ENCODE data around the gene ADPRHL1.
"Not testable (repeated sequence)": the region's sequence is repeated elsewhere in the genome, so short reads cannot be mapped to it uniquely, and the experiment has no call there.

Gene ADPRHL1

DNA sequence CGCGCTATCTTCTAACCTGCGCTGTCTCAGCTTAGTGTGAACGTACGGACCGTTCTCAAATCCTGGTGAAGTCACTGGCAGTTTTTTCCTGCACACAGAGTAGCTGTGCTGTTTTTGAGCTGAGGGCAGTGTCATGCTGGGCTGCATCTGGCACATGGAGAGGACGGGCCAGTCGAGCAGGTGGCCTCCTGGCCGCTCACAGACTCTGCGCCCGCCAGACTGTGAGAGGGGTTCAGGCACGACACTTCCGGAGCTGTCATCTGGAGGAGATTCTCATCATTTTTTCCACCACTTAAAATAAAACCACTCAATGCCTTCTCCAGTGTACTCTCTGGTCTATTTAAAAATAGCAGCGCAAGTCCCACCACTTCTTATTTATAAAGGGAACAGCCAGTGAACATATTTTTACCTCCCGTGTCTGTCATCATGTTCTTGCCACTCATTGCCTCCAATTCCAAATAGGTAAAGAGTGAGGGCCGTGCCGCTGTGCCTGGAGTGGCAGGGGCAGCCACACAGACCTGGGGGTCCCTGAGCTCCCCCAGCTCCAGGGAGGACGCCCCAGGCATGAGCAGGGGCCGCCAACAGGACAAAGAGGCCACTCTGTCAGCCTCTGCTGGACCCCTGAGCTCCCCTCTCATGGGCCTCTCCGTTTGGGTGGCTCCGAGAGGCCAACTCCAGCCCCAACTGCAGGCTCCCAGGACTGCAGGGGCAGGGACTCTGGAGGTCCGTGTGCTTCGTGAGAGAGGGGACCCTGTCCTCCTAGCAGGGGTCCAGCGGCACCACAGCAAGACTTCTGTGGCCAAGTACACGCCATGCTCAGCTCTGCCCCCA, 52.5 kb downstream of the ADPRHL1 start:
- DNase-seq: no peak

- DNase-seq: no peak
Observed at GRCh38 chr13:113399755-113400149, 53.5 kb downstream of the ADPRHL1 start.

DNA sequence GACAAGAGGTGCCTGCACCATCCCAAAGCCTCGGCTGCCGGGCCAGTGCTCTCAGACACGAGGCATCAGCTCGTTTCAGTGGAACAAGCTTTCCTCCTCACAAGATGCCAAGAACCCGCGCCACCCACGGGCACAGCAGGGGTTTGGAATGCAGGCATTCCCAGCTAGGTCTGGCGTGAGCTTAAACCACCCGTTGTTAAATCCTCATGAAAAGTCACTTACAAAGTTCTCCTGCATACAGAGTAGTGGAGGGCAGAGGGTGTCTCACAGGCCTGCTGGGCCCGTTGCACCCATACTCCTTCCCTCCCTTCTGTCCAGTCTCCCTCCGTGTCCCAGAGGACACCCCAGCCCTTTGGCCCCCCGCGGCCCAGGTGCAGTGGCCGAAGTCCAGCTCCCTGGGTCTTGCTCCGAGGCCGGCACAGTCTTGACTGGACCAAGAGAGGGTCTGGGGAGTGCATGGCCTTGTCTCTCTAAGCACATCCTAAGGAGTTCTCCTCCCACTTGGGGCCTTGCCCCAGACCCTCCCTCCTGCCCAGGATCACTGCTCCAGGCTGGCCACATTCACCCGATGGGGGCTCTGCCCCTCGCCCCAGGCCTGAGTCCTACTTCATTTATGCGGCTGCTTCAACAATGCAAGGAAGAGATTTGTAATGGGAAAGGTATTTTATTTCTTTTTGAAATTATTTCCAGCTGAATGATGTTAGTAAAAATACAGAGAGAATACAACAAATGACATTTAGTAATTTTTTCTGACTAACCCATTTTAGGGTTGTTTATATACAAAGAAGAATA, 54.1 kb downstream of the ADPRHL1 start:
- no peak for DNase-seq

DNA sequence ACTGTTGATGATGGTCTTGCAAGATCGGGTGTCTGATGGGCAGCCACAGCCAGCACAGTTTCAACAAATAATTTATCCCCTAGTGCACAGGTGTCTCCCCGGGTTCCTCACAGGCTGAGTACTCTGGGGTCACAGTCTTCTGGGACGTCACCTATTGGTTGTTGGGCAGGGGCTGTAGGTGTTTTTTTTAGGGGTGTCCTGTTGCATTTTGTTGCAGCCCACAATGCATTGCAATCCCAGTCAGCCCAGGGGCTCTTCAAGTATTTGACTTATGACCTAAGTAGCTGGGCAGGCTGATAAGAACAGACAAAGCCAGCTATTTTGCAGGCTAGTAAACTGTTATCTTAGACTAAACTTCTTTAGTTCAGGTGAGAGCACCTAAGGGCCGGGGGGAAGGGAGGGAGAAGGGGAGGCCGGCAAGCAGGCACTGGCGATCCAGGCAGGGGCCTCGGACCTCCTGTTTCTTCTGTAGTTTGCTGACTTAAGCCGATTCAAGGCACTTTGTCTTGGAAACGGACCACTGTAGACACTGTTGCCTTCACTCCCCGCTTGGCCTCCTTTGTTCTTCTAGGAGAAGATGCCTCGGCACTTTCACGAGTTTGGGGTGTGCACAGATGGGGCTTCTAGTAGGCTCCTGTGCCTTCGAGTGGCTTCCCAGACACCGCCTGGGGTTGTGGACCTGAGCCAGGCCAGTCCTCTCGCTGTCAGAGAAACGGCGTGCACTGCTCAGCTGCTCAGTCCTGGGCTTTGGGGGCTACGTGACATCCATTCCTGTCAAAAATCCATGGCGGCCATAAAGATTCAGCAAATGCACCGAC, 55.5 kb downstream of the ADPRHL1 start:
- no peak for DNase-seq

DNA sequence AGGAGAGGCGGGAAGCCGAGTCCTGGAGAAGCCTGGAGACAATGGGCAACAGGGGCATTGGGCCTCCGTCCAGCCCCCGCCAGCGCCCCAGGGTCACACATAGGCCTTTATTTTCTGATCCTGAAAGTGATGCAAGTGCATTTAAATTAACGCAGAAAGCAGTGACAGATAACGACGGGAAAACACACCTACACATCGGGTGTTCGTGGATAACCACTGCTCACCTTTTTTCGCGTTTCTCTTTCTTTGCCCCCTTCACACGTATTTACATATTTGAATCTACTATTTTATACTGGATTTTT, 59.0 kb downstream of the ADPRHL1 start:
- DNase-seq: no peak

DNA sequence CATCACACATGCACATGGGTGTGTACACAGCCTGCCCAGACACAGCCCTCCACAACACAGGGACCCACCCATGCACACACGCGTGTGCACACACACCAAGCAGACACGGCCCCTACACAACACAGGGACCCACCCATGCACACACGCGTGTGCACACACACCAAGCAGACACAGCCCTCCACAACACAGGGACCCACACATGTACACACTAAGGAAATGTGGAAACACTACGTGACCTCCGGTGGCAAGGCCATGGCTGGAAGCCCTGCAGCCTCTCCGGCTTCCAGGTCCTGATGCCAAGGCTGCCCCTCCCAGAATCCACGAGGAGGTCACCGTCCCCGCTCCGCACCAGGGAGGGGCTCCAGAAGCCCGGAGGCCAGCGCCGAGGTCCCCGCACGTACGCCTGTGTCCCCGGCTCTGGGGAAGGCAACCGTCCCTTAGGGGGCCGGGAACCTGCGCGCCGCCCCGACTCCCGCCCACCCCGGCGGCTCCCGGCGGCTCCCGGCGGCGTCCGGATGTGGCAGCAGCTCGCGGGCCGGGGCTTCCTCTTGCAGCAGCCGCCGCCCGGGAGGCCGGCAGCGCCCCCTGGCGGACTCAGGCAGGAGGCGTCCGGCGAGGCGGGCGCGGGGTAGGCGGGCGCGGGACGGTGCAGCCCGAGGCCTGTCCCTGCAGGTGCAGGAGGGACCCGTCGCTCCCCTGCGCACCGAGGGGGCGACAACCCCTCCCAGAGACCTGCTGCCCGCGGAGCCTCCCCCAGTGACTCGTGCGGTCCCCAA, 59.5 kb downstream of the ADPRHL1 start:
- peak; percentile 70 for DNase-seq

DNA sequence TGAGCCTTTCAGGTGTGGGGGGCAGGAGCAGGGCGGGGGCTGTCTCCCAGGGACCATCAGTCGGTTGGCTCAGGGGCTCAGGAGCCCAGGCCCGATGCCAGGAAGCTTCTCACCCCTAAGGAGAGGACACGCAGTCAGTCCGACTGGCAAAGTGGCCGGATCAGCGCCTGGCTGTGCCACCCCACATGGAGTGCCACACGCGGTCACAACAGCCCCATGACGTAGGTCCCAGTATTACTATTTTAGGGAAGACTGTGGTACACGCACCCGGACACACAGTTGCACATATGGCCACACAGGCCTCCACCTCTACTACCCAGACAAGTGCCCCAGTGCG, 60.1 kb downstream of the ADPRHL1 start:
- no peak for DNase-seq

- no peak for DNase-seq
Observed at GRCh38 chr13:113390874-113391497, 62.3 kb downstream of the ADPRHL1 start.

GRCh38 chr13:113389586-113389985, 63.7 kb downstream of the ADPRHL1 start:
- DNase-seq: not testable (repeated sequence)

- DNase-seq: no peak
Observed at GRCh38 chr13:113387396-113387795, 65.9 kb downstream of the ADPRHL1 start.

DNA sequence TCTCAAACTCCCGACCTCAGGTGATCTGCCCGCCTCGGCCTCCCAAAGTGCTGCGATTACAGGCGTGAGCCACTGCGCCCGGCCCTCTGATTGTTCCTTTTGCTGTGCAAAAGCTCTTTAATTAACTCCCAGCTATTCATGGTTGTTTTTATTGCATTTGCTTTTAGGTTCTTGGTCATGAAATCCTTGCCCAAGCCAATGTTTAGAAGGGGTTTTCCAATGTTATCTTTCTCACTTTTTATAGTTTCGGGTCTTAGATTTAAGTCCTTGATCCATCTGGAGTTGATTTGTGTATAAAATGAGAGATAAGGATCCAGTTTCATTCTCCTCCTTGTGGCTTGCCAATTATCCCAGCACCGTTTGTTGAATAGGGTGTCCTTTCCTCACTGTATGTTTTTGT, 70.2 kb downstream of the ADPRHL1 start:
- no peak for DNase-seq

DNA sequence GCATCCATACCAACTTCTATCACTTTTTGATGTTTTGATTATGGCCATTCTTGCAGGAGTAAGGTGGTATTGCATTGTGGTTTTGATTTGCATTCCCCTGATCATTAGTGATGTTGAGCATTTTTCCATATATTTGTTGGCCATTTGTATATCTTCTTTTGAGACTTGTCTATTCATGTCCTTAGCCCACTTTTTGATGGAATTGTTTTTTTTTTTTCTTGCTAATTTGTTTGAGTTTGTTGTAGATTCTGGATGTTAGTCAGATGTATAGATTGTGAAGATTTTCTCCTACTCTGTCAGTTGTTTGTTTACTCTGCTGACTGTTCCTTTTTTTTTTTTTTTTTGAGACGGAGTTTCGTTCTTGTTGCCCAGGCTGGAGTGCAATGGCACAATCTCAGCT, 70.7 kb downstream of the ADPRHL1 start:
- not testable (repeated sequence) for DNase-seq

DNA sequence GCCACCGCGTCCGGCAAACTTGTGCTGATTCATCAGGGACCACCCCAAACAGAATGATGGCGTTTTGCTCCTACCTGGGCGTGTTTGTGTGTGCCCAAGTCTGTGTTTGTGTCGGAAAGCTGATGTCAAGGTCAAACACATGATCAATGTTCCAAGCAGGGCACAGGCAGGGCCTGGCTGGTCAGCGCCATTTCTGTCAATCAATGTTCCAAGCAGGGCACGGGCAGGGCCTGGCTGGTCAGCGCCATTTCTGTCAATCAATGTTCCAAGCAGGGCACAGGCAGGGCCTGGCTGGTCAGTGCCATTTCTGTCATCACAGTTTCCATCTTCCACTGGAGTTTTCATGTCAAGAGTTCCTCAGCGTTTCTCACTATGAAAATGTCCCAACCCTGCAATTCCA, 74.5 kb downstream of the ADPRHL1 start:
- no peak for DNase-seq

GRCh38 chr13:113374511-113375175, 78.6 kb downstream of the ADPRHL1 start:
- no peak for DNase-seq

DNA sequence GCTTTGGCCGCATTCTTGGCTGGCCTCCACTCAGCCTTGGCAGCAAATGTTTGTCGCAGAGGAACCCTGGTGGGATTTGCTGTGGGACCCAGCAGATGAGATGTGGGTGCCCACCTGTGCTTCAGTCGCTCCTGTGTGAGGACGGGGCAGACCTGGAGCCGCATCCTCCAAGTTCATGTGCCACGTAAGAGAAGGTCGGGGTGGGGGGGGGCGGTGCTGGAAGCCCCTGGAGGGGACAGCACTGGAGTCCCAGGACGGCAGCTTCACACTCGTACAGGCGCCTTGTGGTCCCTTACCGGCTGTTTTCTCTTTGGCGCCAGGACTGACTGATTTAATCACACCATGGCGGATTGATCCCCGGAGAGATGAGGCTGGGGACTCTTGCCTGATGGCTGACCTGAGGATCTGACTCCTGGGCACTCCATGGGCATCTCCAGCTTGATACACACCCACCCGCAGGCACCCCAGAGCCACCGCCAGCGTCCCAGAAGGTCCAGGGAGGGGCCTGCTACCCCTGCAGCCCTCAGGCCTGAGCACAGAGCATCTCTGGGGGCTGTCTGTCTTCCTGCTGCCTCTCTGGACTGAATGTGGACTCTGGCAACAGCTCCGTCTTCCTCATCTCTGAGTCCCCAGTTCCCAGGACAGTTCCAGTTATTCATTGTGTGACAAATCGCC, 79.3 kb downstream of the ADPRHL1 start:
- DNase-seq: no peak

DNA sequence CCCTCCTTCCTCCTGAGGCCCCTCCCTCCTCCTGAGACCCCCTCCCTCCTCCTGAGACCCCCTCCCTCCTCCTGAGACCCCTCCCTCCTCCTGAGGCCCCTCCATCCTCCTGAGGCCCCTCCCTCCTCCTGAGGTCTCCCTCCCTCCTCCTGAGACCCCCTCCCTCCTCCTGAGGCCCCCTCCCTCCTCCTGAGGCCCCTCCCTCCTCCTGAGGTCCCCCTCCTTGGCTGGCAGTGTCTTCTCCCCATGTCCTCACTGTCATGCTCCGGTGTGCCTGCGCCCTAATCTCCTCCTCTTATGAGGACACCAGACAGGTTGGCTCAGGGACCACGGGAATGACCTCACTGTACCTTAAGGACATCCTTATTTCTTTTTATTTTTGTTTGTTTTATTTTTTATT, 81.6 kb downstream of the ADPRHL1 start:
- not testable (repeated sequence) for DNase-seq

DNA sequence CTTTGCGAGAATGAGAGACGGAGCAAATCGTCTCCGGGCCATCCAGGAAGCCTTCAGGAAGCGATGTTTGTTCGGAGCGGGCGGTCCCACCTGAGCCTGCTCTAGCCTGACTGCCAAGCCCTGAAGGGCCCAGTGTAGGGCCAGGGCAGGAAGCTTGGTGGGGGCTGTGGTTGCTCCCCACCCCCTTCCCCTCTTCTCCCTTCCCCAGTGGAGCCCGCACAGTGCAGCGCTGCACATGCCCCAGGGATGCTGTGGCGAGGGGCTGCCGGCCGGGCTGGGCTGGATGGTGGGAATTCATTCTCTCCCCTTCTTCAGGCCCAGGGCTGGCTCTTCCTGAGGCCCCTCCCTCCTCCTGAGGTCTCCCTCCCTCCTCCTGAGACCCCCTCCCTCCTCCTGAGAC, 82.2 kb downstream of the ADPRHL1 start:
- no peak for DNase-seq

GRCh38 chr13:113369881-113370280, 83.4 kb downstream of the ADPRHL1 start:
- no peak for DNase-seq

- no peak for DNase-seq
Observed at GRCh38 chr13:113369189-113369588, 84.1 kb downstream of the ADPRHL1 start.

- DNase-seq: not testable (repeated sequence)
Observed at GRCh38 chr13:113368353-113368752, 84.9 kb downstream of the ADPRHL1 start.

GRCh38 chr13:113367771-113368170, 85.5 kb downstream of the ADPRHL1 start:
- DNase-seq: no peak
